ENCODE measurements around the gene SLC25A42. TPM values are rescaled to one million over a fixed set of nuclear protein-coding genes. Genes with fewer than 3 reads are reported as not detected.

Gene SLC25A42
- total RNA-seq, 1 donor from 2014 or later = 27.2 TPM

DNA sequence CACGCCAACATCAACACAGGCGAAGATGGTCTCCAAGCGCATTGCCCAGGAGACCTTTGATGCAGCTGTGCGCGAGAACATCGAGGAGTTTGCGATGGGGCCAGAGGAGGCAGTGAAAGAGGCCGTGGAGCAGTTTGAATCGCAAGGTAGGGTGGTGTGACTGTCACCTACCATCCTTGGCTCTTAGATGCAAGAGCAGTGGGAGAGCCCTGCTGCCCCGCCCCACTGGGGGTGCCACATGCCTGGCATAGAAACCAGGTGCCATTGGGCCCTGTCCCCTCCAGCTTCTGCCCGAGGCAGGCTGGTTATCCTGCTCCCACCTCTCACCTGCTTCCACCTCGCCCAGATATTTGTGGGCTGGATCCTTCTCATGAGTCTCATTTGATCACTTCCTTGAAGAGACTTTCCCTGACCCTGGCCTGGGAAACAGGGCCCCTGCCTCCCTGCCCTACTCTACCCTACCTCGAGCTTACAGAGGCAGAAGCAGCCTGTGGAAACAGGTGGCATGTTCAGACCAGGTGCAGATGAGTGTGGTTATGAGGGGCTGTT lies 21.0 kb upstream of the SLC25A42 start:
- H3K27ac ChIP-seq (replicated peaks) = no peak overlapping the region
- peaks cover 9% of the 10 kb centered on the region for H3K4me1 ChIP-seq
- peaks cover 56% of the 10 kb centered on the region for H3K36me3 ChIP-seq
- no peaks in the 10 kb centered on the region for H3K9me3 ChIP-seq (replicated peaks)
- no peak overlapping the region for H3K4me3 ChIP-seq
- TF ChIP-seq, protein P1, sequence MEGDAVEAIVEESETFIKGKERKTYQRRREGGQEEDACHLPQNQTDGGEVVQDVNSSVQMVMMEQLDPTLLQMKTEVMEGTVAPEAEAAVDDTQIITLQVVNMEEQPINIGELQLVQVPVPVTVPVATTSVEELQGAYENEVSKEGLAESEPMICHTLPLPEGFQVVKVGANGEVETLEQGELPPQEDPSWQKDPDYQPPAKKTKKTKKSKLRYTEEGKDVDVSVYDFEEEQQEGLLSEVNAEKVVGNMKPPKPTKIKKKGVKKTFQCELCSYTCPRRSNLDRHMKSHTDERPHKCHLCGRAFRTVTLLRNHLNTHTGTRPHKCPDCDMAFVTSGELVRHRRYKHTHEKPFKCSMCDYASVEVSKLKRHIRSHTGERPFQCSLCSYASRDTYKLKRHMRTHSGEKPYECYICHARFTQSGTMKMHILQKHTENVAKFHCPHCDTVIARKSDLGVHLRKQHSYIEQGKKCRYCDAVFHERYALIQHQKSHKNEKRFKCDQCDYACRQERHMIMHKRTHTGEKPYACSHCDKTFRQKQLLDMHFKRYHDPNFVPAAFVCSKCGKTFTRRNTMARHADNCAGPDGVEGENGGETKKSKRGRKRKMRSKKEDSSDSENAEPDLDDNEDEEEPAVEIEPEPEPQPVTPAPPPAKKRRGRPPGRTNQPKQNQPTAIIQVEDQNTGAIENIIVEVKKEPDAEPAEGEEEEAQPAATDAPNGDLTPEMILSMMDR (IDR thresholded peaks at IDR 0.05; ENCODE audit: borderline replicate concordance) = no peak
- intact Hi-C loops (cut with micrococcal nuclease) = no loop called here
- DNase-seq = no peak
- H3K27me3 ChIP-seq (ENCODE audit: low read depth) = no peaks in the 10 kb centered on the region

DNA sequence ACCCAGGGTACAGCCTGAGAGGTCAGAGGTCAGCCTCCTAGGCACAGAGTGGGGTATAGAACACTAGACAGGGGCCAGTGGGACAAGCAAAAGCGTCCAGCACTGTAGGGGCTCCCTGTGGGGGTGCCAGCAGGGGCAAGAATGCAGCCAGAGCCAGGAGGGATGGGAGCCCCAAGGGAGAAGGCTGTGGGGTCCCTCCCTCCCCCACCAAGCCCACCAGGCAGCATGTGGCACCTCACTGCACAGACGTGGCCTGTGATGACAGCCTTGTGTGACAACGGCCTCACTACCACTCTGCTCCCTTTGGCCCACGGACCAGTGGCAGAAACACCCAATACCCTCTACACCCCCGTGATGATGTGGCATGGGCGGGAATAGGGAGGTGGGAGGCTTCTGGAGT lies 20.3 kb upstream of the SLC25A42 start:
- Histone ChIP-seq H3K27me3 (ENCODE audit: low read depth) (no peaks in the 10 kb centered on the region), H3K4me3 (no peak overlapping the region), H3K4me1 (peaks cover 9% of the 10 kb centered on the region), H3K27ac (replicated peaks) (no peak overlapping the region), H3K9me3 (replicated peaks) (no peaks in the 10 kb centered on the region), H3K36me3 (peaks cover 51% of the 10 kb centered on the region)
- DNase-seq = no peak
- intact Hi-C loops (cut with micrococcal nuclease) = no loop called here
- TF ChIP-seq, protein P1 (IDR thresholded peaks at IDR 0.05; ENCODE audit: borderline replicate concordance) = no peak

DNA sequence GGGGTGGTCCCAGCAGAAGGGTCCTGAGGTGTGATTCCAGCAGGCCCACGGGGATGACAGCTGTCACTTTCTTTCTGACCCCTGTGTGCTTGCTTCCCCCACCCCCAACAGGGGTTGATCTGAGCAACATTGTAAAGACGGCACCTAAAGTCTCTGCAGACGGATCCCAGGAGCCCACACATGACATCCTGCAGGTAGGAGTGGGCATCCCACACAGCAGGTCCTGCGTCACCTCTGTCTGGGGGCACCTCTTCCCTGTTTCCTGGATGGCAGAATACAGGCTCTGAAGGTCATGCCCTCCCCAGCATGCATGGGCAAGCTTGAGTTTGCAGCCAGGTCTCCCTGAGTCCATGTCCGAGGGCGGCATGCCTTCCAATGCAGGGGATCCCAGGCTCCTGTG lies 19.9 kb upstream of the SLC25A42 start:
- no peak overlapping the region for H3K27ac ChIP-seq (replicated peaks)
- H3K4me1 ChIP-seq = peaks cover 9% of the 10 kb centered on the region
- peaks cover 47% of the 10 kb centered on the region for H3K36me3 ChIP-seq
- intact Hi-C loops (cut with micrococcal nuclease) = no loop called here
- no peaks in the 10 kb centered on the region for H3K27me3 ChIP-seq (ENCODE audit: low read depth)
- TF ChIP-seq, protein P1 (IDR thresholded peaks at IDR 0.05; ENCODE audit: borderline replicate concordance) = no peak
- DNase-seq = no peak
- no peak overlapping the region for H3K4me3 ChIP-seq
- H3K9me3 ChIP-seq (replicated peaks) = no peaks in the 10 kb centered on the region

DNA sequence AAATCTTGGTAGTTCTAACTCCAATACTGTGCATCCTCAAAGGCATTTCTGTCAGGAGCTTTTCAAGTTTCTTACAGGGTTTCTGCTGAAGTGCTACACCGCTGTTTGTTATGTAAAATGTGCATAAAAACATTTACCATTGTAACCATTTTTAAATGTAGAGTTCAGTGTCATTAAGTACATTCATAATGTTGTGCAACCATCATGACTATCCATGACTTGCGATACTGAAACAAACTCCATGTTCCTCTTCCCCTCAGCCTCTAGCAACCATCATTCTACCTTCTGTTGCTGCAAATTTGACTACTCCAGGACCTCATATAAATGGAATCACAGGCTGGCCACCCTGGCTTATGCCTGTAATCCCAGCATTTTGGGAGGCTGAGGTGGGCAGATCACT lies 14.4 kb upstream of the SLC25A42 start:
- Histone ChIP-seq H3K27me3 (ENCODE audit: low read depth) (no peaks in the 10 kb centered on the region), H3K9me3 (replicated peaks) (no peaks in the 10 kb centered on the region), H3K4me3 (no peak overlapping the region), H3K36me3 (peaks cover 51% of the 10 kb centered on the region), H3K27ac (replicated peaks) (no peak overlapping the region), H3K4me1 (no peaks in the 10 kb centered on the region)
- intact Hi-C loops (cut with micrococcal nuclease) = no loop called here
- no peak for DNase-seq
- TF ChIP-seq, protein P1 (IDR thresholded peaks at IDR 0.05; ENCODE audit: borderline replicate concordance) = no peak

DNA sequence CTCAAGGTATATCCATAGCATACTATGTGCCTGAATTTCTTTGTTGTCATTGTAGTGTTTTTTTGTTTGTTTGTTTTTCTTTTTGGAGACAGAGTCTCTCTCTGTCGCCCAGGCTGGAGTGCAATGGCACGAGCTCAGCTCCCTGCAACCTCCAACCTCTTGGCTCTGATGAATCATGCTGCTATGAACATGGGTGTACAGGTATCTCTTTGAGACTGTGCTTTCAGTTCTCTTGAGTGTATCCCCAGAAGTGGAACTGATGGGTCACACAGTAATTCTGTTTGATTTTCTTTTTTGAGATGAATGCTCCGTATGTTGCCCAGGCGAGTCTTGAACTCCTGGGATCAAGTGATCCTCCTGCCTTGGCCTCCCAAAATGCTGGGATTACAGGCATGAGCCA lies 13.7 kb upstream of the SLC25A42 start:
- no peaks in the 10 kb centered on the region for H3K4me1 ChIP-seq
- no peaks in the 10 kb centered on the region for H3K9me3 ChIP-seq (replicated peaks)
- TF ChIP-seq, protein P1 (IDR thresholded peaks at IDR 0.05; ENCODE audit: borderline replicate concordance) = no peak
- no peaks in the 10 kb centered on the region for H3K27me3 ChIP-seq (ENCODE audit: low read depth)
- H3K4me3 ChIP-seq = no peak overlapping the region
- no peak for DNase-seq
- H3K36me3 ChIP-seq = peaks cover 51% of the 10 kb centered on the region
- H3K27ac ChIP-seq (replicated peaks) = no peak overlapping the region
- intact Hi-C loops (cut with micrococcal nuclease) = loop anchor here (5.0 kb wide), 1 partner anchor 87 kb away; the partner anchor contains the start of gene TMEM161A

All from left ventricle myocardium inferior (tissue), 1 donor.